Colonic mucosa (tissue), 4 donors: ENCODE measurements around the gene SWAP70. TPM values are rescaled to one million over a fixed set of nuclear protein-coding genes. Genes with fewer than 3 reads are reported as not detected.

Experiments used
- DNase-seq: peaks from one replicate; pipeline ENCODE4 v3.0.0-alpha.2; 2020
- H3K27ac ChIP-seq: fragments of 200-600 bp; one replicate; pipeline ENCODE4 v1.8.0; 2021
- H3K27me3 ChIP-seq: fragments of 200-600 bp; one replicate; pipeline ENCODE4 v1.8.0; 2021
- H3K36me3 ChIP-seq: fragments of 200-600 bp; one replicate; pipeline ENCODE4 v1.8.0; 2021
- H3K4me1 ChIP-seq: fragments of 200-600 bp; one replicate; pipeline ENCODE4 v1.8.0; 2021; ENCODE audit warnings: mild to moderate bottlenecking
- H3K4me3 ChIP-seq: fragments of 200-600 bp; one replicate; pipeline ENCODE4 v1.8.0; 2021
- H3K9ac ChIP-seq, 2 donors: one replicate each; pipeline ENCODE4 v1.7.0; 2013; ENCODE audit warnings: control low read depth in 2 of 2, low read depth in 2 of 2, low read length in 2 of 2
- H3K9me3 ChIP-seq: fragments of 200-600 bp; one replicate; pipeline ENCODE4 v1.8.0; 2021
- intact Hi-C: fragments of 100-400 bp; cut with DNase I; formaldehyde crosslinking; loops from one replicate; pipeline ENCODE4 v1.14.1; 2022
- total RNA-seq, 2 donors: library from RNA; stranded (reverse); fragmentation: NEBNext Ultra II Directional in 1 of 2; extraction: Animal tissue kit (Norgen Biotek cat#: 25700) in 1 of 2; gene quantifications; one replicate each; pipeline ENCODE4 v1.2.1, GENCODE V29; 2021
- TF ChIP-seq, protein P1 (sequence below): fragments of 200-600 bp; IDR thresholded peaks from one replicate; pipeline ENCODE4 v1.8.0; 2022; ENCODE audit warnings: antibody characterized with exemption, mild to moderate bottlenecking
- donor health status: healthy.
- donor health status: DM: no; HTN: no; CAD: no.
- donor health status: DM: no; HTN: no; CAD: no.

SWAP70 gene
- total RNA-seq, 2 donors from 2014 or later: 13.1 to 21.2 TPM

DNA sequence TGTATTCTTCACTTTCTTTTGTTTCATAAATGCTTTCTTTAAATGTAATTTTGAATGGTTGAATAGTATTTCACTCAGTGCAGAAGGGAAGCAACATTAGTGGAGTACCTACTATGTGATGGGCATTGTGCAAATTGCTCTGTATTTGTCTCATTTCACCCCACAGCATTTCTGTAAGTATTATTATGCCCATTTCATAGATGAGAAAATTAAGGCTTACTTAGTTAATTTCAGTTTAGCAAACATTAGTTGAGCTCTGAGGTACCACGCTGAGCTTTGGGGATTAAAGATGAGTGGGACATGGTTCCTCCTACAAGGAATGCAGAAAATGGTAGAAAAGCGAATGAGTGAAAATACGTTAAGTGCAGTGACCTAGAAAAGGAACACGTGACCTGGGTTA, 58.1 kb downstream of the SWAP70 start:
- intact Hi-C loops: no loop called here
- TF ChIP-seq, protein P1, sequence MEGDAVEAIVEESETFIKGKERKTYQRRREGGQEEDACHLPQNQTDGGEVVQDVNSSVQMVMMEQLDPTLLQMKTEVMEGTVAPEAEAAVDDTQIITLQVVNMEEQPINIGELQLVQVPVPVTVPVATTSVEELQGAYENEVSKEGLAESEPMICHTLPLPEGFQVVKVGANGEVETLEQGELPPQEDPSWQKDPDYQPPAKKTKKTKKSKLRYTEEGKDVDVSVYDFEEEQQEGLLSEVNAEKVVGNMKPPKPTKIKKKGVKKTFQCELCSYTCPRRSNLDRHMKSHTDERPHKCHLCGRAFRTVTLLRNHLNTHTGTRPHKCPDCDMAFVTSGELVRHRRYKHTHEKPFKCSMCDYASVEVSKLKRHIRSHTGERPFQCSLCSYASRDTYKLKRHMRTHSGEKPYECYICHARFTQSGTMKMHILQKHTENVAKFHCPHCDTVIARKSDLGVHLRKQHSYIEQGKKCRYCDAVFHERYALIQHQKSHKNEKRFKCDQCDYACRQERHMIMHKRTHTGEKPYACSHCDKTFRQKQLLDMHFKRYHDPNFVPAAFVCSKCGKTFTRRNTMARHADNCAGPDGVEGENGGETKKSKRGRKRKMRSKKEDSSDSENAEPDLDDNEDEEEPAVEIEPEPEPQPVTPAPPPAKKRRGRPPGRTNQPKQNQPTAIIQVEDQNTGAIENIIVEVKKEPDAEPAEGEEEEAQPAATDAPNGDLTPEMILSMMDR: no peak
- no peaks in the 10 kb centered on the region for H3K27me3 ChIP-seq
- no peaks in the 10 kb centered on the region for H3K36me3 ChIP-seq
- no peak overlapping the region for H3K9ac ChIP-seq
- DNase-seq: no peak
- H3K4me3 ChIP-seq: no peak overlapping the region
- H3K27ac ChIP-seq: no peak overlapping the region
- peaks cover 5% of the 10 kb centered on the region for H3K4me1 ChIP-seq
- no peaks in the 10 kb centered on the region for H3K9me3 ChIP-seq

DNA sequence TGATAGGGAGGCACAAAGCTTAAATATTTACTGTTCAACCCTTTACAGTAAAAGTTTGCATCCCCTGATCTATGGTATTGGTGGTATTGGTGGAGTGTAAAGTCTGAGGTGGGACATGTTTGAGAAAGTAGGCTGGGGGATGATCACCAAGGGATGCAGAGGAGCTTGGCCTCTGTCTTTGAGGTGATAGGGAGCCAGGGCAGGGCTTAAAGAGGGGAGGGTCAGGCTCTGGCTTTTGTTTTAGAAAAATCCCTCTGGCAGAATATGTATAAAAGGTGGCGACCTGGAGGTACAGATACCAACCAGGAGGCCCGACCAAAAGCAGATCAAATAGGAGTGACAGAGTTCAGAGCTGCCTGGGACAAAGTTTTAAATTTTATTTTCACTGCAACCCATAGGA, 59.0 kb downstream of the SWAP70 start:
- TF ChIP-seq, protein P1: no peak

DNA sequence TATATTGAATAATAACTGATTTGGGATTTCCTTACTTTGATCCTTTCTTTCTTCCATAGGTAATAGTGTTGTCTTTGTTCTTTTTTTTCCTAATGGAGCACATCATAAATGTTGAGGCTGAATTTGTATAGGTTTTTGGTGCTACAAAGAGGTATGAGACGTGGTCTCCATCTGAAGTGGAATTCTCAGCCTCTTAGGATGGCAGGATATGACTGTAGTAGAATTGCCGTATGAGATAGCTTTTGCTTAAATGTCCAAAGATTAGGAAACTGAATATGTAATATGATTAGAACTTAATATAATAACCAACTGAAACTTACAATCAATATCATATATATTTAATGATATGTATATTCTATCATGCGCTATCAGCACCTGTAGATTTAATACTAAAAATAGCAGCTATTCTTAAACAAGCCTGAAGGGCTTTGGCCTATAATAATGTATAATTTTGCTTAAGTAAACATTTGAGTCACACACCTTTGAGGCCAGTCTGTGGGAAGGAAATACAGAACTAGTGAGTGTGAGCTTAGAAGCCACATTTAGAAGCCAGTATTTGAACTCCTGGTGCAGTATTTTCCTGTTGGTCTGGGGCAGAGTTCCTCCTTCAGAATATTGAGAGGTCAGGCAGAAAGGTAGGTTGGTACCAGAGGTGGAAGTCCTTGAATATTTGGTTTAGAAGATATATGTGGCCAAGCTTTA, 62.6 kb downstream of the SWAP70 start:
- no peak overlapping the region for H3K4me3 ChIP-seq
- no peak overlapping the region for H3K27ac ChIP-seq
- TF ChIP-seq, protein P1: no peak
- intact Hi-C loops: no loop called here
- H3K9me3 ChIP-seq: no peaks in the 10 kb centered on the region
- H3K4me1 ChIP-seq: peaks cover 5% of the 10 kb centered on the region
- no peaks in the 10 kb centered on the region for H3K27me3 ChIP-seq
- H3K36me3 ChIP-seq: no peaks in the 10 kb centered on the region
- H3K9ac ChIP-seq: peak overlapping the region in 1 of 2 donors; percentile 19
- no peak for DNase-seq

More for the DNA sequence above, 59.0 kb downstream of the SWAP70 start:
- H3K9me3 ChIP-seq: no peaks in the 10 kb centered on the region
- H3K36me3 ChIP-seq: no peaks in the 10 kb centered on the region
- DNase-seq: no peak
- peaks cover 5% of the 10 kb centered on the region for H3K4me1 ChIP-seq
- H3K4me3 ChIP-seq: no peak overlapping the region
- H3K27ac ChIP-seq: no peak overlapping the region
- intact Hi-C loops: no loop called here
- H3K9ac ChIP-seq: no peak overlapping the region
- no peaks in the 10 kb centered on the region for H3K27me3 ChIP-seq

DNA sequence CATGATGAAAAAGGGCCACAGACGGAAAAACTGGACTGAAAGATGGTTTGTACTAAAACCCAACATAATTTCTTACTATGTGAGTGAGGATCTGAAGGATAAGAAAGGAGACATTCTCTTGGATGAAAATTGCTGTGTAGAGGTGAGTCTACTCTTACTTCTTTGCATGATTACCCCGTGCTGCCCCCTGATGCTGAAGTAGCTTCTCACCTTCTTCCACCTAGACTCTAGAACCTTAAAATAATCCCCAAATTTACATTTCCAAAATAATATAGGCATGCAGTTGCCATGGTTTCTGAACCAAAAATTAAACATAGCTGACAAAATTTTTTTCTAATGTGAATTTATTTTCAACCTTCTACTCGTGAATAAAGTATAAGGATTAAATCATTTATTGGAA, 64.2 kb downstream of the SWAP70 start:
- Histone ChIP-seq H3K9me3 (no peaks in the 10 kb centered on the region), H3K36me3 (no peaks in the 10 kb centered on the region), H3K4me1 (peaks cover 5% of the 10 kb centered on the region), H3K4me3 (no peak overlapping the region), H3K27me3 (no peaks in the 10 kb centered on the region), H3K27ac (no peak overlapping the region), H3K9ac (no peak overlapping the region)
- TF ChIP-seq, protein P1: no peak
- no peak for DNase-seq
- intact Hi-C loops: no loop called here

DNA sequence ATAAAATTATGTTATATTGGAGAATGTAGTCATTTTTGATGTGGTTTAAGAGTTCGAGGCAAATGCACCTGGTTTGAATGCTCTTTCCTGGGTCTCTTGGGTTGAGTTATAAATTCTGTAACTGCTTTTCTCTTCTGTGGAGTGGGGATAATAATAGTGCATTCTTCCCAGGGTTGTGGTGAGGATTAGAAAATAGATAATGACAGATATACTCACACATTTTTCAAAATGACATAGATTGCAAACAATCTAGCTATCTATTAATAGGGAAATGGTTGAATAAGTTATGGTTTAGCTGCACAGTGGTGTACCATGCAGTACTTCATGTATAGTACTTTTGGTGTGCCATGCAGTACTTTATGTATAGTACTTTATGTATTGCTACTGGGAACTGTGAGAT, 67.4 kb downstream of the SWAP70 start:
- no peaks in the 10 kb centered on the region for H3K27me3 ChIP-seq
- peaks cover 3% of the 10 kb centered on the region for H3K4me1 ChIP-seq
- TF ChIP-seq, protein P1: no peak

More for the DNA sequence above, 67.4 kb downstream of the SWAP70 start:
- intact Hi-C loops: no loop called here
- no peak overlapping the region for H3K9ac ChIP-seq
- H3K9me3 ChIP-seq: no peaks in the 10 kb centered on the region
- DNase-seq: no peak
- no peak overlapping the region for H3K27ac ChIP-seq
- H3K4me3 ChIP-seq: no peak overlapping the region
- H3K36me3 ChIP-seq: no peaks in the 10 kb centered on the region
